AG09309 (cell line): ENCODE measurements around the gene APBB3.

Source experiments
- DNase-seq: peaks from one replicate; pipeline ENCODE4 v3.0.0-alpha.2; 2010; ENCODE audit warnings: low read depth
- H3K4me3 ChIP-seq: 2 replicates; pipeline ENCODE4 v1.5.1; 2011; ENCODE audit warnings: mild to moderate bottlenecking, low read depth, low read length, moderate library complexity; ENCODE audit not compliant: control insufficient read depth
- CTCF ChIP-seq: IDR thresholded peaks from 2 replicates; pipeline ENCODE4 v1.5.1; 2011; ENCODE audit warnings: mild to moderate bottlenecking, low read depth, low read length, inconsistent platforms; ENCODE audit not compliant: insufficient read depth, control insufficient read depth; ENCODE audit errors: missing control alignments

APBB3 gene

GRCh38 chr5:140565024-140565779, 804 bp upstream of the APBB3 start:
- no peak for DNase-seq
- no peak for TF ChIP-seq CTCF

GRCh38 chr5:140563596-140563995, 802 bp downstream of the APBB3 start:
- no peak for TF ChIP-seq CTCF
- DNase-seq: no peak
- peak overlapping the region; percentile 78 for H3K4me3 ChIP-seq

More at GRCh38 chr5:140565024-140565779, 804 bp upstream of the APBB3 start:
- peak overlapping the region; percentile 78 for H3K4me3 ChIP-seq

GRCh38 chr5:140561753-140562523, 2.5 kb downstream of the APBB3 start:
- TF ChIP-seq CTCF: no peak
- no peak for DNase-seq
- no peak overlapping the region for H3K4me3 ChIP-seq

- TF ChIP-seq CTCF: no peak
- DNase-seq: no peak
- H3K4me3 ChIP-seq: no peak overlapping the region
These were observed 4.2 kb downstream of the APBB3 start for GRCh38 chr5:140560227-140560626.

GRCh38 chr5:140558542-140558941, 5.9 kb downstream of the APBB3 start:
- no peak for TF ChIP-seq CTCF
- DNase-seq: no peak
- no peak overlapping the region for H3K4me3 ChIP-seq

GRCh38 chr5:140557965-140558364, 6.4 kb downstream of the APBB3 start:
- DNase-seq: no peak
- H3K4me3 ChIP-seq: no peak overlapping the region
- no peak for TF ChIP-seq CTCF
